SKM-1 (cell line): ENCODE results near the gene CD8A.
A peak's percentile ranks its signal among the peaks of the same experiment; 100 is the strongest.

Source experiments
- DNase-seq: peaks from one replicate; lab custom pipeline; 2025; ENCODE audit not compliant: unreplicated experiment; lab: John Stamatoyannopoulos, UW

Gene CD8A

DNA sequence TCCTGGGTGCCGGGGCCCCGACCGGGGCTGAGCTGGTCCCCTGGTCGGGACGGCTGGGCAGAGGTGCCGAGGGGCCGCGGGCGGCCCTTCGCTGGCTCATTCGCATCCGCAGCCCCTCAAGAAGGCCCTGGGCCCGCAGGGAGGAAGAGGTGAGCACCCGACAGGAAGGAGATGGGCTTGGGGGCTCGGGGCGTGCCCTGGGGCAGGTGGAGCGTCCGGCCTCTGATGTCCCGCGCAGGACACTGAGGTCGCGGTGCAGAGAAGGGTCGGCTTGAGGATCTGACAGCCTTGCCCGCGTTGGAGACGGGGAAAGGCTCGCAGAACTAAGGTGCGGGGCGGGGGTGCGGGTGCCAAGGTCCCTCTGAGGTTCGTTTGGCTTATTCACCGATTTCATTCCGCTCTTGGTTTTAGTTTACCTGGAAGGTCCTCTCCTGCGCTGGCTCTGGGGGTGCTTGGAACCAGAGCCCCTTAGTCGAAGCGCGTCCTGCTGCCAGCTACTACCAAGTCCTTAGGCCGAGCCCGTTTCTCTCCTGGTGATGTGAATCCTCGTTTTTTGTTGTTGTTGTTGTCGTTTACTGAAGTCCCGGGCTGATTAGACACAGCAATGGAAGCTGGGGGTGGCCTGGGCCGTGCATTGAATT lies 18.9 kb upstream of the CD8A start:
- DNase-seq: no peak

DNA sequence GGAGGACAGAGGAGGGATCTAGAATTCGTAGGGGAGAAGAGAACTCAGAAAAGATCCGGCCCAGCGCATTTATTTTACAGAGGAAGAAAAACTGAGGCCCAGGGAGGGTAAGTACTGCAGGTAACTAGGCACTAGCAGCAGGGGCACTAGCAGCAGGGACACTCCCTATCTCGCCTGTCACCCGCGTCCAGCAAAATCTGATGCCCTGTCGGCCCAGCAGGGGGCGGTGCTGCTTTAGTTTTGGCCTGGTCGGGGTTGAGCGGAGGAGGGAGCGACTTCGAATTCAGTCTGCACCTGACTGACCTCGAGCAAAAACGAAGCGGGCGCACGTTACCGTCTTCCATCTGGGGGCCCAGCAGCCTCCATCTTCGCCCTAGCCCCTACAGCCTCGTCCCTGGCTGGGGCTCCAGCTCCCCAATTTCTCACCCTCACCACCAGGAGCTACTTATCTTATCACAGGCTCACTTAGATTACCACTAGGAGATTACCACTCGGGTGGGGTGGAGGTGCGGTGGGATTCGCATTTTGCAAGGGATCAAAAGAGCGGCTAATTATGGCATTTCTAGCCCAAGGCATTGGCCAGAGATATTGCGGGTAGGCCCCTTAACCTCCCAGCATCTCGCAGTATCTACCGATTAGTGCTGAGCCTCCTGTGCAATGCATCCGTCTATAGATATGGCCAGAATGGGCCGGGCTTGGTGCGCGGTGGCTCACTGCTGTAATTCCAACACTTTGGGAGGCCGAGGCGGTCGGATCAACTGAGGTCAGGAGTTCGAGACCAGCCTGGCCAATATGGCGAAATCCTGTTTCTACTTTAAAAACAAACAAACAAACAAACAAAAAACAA lies 17.8 kb upstream of the CD8A start:
- peak; percentile 93 for DNase-seq

DNA sequence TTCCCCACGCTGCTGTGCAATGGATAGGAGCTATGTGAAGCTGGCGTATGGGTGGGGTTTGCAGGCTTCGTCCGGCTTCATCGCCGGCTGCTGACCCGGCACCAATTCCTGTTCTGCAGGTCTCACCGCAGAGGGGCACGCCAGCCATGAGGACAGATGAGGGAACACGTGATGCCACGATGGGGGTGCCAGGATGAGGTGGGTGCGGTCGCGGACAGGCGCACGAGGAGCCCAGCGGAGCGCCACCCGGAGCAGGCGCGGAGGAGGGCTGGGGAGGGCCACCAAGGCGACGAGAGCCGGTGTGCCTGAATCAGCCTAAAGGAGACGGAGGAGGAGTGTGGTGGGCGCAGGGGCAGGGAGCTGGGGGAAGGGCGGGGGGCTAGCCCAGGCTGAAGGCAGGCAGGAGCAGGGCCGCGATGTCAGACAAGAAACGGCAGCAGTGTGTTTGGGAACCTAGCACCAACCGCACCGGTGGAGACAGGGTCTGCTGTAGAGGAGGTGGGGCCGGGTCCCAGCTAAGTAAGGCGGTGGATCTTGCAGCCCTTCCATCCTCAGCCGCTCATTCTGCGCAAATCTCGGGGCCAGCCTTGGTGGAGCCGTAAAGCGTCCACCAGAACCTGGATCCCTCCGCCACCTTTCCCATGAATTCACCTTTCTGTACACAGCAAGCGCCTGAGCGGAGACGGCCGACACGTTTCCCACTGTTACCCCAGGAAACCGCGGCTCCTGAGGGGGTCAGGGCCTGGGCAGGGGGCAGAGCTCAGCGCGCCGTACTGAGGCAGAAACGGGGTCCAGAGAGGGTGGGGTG lies 17.0 kb upstream of the CD8A start:
- DNase-seq: no peak

DNA sequence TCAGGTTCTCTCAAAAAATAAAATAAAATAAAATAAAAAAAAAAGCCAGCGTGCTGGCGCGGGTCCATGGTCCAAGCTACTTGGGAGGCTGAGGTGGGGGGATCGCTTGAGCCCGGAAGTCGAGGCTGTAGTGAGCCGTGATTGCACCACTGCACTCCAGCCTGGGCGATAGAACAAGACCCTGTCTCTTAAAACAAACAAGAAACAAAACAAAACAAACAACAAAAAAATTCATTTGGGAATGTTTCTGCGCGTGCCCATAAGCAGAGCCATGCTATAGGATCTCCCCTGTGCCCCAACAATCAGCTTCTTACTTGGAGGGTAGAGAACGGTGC lies 16.4 kb upstream of the CD8A start:
- DNase-seq: no peak

DNA sequence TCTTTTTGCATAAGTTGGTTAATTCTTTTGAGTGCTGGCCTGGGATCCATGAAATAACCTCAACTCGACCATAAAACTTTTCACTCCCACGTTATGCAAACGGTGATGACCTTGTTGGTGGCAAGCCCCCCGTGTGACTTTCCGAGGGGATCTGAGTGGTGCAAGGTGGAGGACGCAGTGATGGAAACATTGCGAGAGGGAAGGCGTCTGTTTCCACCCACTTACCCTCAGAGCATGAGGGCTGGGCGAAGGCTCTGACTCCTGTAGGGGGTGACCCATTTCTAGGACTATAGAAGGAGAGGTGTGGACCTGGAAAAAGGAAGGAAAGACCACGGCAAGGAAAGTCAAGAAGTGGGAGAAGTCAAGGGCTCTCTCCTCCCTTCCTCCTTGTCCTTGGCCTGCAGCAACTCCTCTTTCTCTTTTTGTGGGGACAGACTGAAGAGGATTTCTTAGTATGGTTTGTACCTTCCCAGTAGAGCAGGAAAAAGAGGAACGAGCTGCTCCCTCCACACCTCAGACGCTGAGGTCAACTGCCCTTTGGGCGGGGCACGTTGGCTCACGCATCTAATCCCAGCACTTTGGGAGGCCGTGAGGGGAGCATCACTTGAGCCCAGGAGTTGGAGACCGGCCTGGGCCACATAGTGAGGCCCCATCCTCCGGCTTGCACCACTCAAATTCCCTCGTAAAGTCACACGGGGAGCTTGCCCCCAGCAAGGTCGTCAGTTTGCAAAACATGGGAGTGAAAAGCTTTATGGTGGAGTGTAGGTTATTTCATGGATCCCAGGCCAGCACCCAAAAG lies 15.5 kb upstream of the CD8A start:
- DNase-seq: no peak

DNA sequence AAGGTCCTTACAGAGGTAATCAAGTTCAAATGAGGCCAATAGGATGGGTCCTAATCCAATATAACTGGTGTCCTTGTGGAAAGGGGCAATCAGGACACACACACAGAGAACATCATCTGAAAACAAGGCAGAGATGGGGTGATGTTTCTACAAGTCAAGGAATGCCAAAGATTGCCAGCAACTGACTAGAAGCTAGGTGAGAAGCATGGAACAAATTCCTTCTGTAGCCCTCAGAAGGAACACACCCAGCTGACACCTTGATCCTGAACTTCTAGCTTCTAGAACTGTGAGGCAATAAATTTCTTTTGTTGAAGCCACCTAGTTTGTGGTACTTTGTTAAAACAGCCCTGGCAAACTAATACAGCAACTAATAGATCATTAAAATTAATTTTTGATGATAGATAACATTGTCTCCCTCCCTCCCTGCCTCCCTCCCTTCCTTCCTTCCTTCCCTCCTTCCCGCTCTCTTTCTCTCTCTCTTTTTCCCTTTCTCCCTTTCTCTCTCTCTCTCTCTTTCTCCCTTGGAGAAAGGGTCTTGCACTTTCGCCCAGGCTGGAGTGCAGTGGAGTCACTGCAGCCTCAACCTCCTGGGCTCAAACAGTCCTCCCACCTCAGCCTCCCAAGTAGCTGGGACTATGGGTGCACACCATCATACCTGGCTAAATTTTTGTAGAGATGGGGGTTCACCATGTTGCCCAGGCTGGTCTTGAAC lies 10.3 kb upstream of the CD8A start:
- no peak for DNase-seq

DNA sequence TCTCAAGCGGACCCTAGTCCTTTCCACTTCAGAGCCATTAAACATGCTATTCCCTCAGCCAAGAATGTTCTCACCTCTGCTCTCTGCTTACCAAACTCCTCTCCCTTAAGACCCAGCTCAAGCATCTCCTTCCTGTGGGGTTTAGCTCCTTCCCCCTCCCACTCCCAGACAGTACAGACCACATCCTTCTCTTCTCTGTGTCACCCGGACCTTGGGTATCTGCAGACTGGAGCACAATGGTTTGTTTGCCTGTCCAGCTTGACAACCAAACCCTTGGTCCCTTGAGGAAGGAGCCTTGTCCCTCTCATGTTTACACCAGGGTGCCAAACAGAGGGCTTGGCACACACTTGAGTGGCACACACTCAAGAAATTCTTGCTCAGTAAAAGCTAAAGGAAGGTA lies 4.1 kb upstream of the CD8A start:
- DNase-seq: no peak

DNA sequence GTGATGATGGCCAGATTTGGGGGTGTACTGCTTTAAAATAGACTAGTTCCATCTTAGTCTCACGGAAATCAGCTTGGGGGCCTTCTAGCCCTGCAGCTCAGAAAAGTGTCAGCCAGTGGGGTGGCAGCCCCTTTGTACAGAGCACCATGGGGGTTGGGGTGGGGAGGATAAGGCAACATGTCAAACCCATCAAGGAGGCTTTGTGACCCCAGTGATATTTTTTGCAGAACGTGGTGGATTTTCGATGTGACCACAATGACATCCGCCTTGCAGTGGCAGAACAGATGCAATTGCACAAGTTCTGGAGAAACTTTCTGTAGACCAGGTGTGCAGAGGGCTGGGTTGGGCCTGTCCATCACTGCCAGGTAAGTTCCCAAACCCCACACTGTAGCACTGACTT lies 3.0 kb upstream of the CD8A start:
- no peak for DNase-seq

DNA sequence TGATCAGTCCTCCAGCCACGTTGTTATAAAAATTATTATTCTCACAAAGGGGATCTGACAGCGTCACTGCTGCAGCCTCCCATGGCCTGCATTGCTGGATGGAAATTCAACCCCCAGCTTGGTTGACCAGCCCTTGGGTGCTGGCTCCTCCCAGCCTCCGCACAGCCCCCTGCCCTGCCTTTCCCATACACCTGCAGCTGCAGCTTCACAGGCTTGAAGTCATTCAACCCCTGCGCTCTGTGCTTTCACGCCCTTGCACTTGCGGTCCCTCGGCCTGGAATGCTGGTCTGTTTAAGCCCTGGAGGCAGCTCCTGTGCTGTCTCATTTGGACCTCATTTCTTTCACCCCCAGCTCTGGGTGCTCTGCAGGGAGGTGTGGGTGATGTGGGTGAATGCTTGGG lies 860 bp upstream of the CD8A start:
- DNase-seq: no peak

DNA sequence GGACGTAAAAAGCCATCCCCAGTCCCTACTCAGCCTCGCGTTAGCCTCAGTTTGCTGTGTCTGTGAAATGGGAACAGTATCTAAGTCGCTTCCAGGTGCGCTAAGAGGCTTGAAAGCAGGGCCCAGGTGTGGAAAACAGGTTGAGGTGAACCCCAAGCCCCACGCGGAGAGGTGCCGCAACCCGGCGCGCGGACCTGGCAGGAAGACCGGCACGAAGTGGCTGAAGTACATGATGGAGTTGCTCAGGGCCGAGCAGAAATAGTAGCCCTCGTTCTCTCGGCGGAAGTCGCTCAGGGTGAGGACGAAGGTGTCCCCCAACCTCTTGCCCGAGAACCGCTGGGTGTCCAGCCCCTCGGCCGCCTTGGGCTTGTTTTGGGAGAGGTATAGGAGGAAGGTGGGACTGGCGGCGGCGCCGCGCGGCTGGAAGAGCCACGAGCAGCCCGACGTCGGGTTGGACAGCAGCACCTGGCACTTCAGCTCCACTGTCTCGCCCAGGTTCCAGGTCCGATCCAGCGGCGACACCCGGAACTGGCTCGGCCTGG lies 508 bp downstream of the CD8A start:
- no peak for DNase-seq

DNA sequence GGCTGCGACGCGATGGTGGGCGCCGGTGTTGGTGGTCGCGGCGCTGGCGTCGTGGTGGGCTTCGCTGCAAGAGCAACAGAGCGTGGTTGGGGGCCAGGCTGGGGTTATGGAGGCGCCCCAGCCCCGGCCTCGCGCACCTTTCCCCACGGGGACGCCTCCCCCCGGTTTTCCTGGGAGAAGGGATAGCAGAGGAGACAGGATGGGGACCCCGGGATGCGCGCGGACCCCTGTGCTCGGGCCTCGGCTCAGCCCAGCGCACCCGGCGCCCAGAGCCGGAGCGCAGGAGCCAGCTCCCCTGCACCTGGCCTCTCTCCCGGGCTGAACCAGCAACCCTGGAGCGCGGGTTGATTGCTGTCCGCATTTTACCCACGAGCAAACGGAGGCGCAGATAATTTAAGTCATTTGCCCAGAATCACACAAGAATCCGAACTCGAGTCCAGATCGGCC lies 1.0 kb downstream of the CD8A start:
- no peak for DNase-seq

DNA sequence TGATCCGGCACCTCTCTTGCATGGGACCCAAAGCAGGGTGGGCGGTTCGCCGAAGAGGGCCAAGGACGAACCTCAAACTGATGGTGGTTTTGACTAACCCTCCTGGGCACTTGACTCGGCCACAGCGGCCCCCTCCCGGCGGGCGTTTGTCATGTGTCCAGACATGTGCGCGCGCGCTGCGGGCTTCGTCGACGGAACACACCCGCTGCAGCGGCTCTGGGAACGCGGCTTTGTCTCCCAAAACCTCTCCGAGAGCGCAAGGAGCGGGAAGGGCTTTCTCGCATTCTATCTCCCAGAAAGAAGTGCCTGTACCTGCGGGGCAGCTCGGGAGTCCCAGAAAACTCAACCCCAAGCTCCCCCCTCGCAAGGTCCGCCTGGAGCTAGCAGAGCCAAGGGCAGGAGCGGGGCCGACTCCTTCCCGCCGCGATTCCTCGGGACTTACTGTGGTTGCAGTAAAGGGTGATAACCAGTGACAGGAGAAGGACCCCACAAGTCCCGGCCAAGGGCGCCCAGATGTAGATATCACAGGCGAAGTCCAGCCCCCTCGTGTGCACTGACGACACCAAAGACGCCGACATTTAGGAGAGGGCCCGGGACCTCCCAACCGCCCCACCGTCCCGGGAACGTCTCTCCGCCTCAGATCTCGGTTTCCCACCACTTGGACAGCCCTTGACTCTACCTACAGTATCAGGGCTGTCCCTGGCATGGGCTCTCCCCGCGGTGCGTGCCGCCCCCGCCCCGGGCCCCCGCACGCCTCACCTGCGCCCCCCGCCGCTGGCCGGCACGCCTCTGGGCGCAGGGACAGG lies 1.6 kb downstream of the CD8A start:
- no peak for DNase-seq

DNA sequence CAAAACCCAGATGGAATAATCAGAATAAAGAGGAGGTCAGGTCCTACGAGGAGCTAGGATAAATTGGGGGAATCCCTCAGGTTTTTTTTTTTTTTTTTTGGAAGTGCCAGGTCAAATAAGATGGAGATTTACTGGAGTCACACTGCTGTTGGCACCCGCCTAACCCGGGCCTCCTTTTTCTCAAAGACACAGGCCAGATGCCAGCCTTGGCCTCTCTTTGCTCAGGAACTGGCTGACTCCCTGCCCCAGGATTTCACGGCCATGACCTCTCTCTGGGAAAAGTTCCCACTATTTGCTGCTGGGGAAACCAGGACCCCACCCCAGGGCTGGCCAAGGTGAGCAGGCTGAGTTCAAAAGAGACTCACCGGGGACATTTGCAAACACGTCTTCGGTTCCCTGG lies 2.5 kb downstream of the CD8A start:
- no peak for DNase-seq

DNA sequence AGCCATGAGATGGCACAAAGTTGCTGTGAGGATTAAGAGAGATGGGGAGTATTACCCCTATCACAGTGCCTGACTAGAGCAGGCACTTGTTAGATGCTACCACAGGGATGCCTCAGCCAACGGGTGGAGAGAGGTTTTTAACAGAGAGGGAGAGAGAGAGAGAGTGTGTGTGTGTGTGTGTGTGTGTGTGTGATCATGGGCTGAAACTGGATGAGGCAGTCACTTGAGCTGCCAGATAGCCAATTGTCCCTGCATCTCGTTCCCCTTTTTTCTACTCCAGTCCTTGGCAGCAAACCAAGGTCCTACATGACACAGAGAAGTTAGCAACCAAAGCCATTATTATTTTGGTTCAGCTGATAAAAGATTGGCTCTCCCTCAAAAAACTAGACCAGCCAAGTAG lies 3.0 kb downstream of the CD8A start:
- no peak for DNase-seq

DNA sequence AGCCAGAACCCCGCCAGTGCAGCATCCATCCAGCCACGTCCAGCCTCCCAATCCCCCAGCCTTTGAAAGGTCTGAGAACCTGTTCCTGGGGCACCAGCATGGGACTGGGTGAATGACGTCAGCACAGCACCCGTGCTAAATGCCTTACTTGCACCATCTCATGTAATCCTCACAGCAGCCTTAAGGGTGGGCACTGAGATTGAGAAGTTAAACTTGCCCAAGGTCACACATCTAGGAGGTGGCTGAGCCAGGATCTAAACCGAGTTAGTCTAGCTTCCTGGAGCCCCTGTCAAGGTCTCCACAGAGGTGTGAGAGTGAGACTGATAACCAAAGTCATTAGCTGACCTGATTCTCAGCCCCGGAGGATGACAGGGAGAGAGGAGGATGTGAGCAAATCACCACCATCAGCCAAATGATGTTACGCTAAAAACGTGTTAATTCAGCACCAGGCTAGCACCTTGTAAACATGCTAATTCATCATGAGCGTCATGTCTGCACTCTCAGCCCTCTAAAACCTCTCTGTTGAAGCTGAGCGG lies 4.6 kb downstream of the CD8A start:
- DNase-seq: no peak

DNA sequence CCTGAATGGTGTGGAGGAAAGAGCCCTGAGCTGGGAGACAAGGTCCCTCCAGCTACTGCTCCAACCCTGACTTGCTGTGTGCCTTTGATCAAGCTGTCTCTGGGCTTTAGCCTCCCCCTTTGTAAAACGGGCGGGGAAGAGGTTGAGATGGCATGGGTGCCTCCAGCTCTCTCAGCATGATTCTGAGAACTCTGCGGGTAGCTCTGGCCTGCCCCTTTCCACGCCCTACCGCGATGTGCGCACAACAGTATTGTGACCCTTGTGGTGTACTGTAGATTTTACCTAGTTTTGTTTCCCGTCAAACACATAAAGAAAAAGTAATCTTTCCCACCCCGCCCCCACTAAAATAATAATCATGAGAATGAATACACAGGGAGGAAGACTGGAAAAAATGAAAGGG lies 5.3 kb downstream of the CD8A start:
- no peak for DNase-seq

DNA sequence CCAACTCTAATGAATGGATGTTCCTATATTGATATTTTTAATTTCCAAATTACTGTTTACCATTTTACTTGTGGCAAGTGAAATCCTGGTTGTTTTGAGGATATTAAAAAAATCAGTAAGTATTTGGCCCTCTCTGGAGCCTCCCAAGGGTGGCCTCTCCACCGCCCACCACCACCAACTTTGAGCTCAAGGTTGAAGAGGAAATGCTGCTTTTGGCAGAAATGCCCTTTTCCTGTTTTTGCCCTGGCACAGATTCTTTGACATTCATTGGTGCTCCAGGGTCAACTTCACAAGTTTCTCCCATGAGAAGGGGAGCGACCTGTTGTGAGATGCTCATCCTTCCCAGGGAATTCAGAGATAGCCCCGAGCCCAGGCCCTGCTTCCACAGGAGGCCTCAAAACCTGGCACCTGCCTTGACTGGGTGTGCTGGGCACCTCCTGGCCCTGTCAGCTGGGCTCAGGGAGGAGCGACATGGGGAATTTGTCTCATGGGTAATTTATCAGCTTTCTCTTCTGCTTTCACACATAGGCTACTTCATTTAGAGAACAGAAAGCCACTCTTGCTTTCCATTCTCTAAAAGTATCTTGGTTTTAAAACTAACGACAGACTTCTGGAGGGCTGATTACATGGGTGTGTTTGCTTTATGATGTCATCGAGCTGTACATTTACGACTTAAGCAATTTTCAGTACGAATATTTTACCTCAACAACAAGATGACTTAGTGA lies 6.9 kb downstream of the CD8A start:
- no peak for DNase-seq

DNA sequence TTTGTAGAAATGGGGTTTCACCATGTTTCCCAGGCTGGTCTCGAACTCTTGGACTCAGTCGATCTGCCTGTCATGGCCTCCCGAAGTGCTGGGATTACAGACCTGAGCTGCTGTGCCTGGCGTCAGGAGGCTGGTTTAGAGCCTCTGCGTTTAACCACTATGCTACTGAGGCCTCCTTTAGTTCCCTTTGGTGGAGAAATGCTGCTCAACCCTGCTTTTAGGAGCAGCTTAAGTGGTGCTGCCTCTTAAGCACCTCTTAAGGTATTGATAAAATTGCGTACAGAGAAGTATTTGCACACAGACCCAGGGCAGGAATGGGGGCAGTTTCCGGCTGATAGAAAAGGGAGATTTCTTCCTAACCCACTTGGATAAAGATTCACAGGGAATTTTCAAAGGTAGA lies 8.0 kb downstream of the CD8A start:
- DNase-seq: no peak

DNA sequence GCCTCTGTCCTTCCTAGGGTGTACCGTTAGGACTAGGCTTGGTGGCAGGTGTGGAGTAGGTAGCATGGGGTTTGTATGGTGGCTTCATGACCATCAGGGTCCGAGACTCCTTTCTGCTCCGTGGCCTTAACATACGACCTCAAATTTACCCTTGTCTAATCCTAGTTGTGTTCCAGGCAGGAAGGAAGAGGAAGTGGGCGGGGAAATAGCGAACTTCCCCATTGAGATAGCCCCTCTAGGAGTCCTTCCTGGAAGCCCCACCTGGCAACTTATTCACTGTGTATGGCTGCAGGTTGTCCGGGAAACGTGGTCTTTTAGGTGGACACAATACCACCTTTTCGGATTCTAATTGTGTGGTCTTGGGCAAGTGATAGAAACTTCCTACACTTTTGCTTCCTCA lies 9.3 kb downstream of the CD8A start:
- no peak for DNase-seq
